Inflammatory macrophage (primary cell): Measurements from ENCODE around the gene ANGPTL5.
"Not testable (repeated sequence)": the region's sequence is repeated elsewhere in the genome, so short reads cannot be mapped to it uniquely, and the experiment has no call there.

Source experiments
- DNase-seq, 2 donors: peaks; one replicate each; pipeline ENCODE4 v3.0.0-alpha.2; 2020 to 2022
- total RNA-seq, 18 experiments: gene quantifications; one replicate each; lab custom pipeline; 2026; ENCODE audit warnings: mixed read lengths in 6 of 18, inconsistent platforms in 2 of 18; lab: John Stamatoyannopoulos, UW

Gene ANGPTL5
- total RNA-seq: 0 to 0.07 (median 0) reads per million in 18 experiments

DNA sequence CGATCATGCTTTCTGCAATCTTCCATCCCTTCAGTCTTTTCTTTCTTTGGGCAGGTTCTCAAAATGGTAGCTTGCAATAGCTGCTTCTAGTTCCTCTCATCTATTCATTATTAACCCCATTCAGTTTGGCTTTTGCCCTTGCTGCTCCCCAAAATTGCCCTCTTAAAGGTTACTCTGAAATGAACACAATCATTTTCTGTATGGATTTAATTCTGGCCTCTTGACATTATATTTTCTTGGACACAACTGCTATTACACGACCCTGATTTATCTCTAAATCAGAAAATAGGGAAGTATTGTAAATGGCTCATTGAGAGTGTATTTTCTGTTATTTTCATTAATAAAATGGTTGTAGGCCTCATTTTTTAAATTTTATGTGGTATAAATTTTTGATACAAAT is at the start of gene ANGPTL5:
Gene ANGPTL5, minus strand, starts transcription at position 101 of the 400 bp plus-strand sequence. CDS start 8,613 bp downstream, outside the sequence.
- no peak for DNase-seq

DNA sequence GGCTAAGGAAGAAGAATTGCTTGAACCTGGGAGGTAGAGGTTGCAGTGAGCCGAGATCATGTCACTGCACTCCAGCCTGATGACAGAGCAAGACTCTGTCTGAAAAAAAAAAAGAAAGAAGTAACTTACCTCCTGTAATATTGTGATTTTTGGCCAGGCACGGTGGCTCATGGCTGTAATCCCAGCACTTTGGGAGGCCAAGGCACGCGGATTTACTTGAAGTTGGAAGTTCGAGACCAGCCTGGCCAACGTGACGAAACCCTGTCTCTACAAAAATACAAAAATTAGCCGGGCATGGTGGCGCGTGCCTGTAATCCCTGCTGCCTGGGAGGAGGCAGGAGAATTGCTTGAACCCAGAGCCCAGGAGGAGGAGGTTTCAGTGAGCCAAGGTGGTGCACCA is 47.9 kb upstream of the ANGPTL5 start:
- not testable (repeated sequence) for DNase-seq

DNA sequence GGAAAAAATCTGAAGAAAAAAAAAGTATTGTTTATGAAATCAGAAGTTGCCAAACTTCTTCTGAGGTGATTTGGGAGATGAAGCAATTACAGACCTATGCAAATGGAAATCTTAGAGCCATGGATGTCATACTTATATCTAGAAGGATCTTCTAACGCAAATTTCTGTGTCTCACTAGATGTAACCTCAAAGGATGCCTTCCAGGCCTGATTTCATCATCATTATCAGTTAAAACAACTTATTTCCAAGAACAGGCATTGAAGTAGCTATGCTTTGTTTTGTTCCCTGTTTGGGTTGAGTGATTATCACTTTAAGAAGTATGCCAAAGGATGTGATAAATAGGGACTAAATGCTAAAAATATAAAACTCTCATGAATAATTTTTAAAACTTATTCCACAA is 43.9 kb upstream of the ANGPTL5 start:
- no peak for DNase-seq

DNA sequence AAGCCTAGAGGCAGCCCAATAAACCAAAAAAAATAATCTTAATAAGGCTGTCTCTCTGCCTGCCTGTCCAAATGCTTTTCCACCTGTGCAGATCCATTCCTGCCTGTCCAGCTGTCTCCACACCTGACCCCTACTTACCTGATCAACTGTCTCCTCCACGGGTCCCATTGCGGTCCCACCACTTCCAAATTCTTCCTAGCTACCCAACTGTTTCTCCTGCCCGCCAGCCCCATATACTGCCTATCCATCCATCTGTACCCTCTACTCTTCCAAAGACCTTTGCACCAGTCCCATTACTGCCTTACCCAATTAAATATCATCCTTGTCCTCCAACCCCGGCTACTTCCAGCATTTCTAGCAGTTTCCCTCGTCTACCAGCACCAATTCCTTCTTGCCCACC is 39.4 kb upstream of the ANGPTL5 start:
- no peak for DNase-seq

DNA sequence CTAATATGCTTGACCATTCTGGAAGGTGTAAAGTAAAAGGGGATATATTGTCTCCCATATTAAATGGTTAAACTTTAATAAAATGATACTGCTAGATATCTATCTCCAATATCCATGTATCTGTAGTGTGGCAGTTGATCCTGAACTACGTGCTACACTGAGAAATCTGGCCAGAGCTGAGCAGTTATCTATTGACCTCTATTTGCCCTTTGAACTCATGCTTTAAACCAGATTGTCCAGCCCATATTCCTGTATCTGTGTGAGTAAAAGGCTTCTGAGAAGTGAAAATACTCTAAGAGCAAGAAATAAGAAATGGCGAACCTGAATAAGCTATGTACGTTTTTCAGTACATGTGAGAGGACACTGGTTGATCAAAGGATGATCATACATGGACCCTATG is 39.0 kb upstream of the ANGPTL5 start:
- no peak for DNase-seq

DNA sequence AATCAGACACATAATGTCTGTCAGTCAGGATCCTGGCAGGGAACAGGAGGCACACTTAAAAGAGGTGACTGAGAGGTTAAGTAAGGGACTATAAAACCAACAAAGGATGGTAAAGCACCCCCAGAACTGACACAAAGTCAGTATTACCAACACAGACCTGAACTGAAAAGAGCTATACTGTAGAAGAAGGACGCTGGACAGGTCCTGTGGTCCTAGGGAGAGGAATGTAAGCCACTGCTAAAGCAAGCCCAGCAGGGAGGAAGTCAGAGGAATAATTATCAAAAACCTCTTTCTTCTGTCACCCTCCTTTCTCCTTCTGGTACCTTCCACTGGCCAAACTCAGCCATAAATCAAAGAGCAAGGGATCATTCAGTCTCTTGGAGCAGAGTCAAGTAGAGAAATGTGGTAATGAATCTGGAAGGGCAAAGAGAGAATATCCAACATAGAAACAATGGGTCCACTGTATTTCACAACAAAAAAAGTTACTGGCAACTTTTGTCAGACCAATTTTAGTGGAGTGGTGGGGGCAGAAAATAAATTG is 33.4 kb upstream of the ANGPTL5 start:
- DNase-seq: no peak

DNA sequence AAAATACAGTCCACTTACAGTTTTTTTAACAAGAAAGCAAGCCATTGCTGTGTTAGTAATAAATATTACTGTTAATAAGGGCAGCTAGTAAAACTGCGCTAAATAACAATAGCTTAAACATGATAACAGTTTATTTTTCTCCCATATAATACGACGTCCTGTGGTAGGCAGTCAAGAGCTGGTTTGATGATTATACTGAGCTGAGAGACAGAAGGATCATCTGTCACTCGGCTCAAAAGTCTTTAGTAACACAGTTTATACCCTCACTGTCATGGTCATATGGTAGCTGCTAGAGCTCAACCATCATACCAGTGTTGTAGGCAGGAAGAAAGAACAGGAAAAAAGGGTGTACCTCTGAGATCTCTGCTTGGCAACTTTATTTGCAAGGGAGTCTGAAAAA is 29.1 kb upstream of the ANGPTL5 start:
- no peak for DNase-seq

DNA sequence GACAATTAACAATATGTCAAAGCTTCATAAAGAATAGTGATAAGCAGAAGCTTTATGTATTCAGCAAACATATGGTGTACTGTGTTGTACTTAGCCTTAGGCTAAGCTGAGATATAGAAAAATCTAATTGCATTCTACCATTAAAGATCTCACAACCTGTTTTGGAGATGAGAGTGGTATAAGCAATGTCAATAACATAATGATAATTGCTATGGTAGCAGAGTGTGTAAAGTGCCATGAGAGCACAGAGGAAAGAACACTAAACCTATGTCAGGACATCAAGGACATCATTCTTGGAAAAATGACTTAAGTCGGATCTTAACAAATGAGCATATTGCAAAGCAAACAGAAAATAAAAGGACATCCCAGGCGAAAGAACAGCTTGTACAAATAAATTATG is 28.6 kb upstream of the ANGPTL5 start:
- DNase-seq: no peak

DNA sequence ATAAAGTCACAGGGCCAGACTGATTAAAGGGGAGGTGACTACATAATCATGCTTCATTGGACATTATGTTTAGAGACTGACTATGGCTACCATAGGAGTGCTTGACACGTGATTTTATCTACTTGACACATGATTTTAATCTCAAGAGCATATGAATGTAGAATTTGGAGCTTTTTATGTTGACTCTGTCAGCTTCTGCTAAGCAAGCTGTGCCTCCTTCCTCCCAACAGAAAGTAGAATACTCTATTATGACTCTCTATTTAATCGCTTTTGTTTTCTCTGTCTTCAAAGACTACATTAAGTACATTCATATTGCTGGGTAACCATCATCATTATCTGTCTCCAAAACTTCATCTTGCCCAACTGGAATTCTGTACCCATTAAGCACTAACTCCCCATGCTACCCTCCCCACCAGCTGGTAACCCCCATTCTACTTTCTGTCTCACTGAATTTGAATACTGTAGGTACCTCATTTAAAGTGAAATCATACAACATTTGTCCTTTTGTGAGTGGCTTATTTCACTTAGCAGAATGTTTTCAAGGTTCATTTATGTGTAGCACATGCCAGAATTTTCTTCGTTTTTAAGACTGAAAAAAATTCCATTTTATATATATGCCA is 24.7 kb upstream of the ANGPTL5 start:
- no peak for DNase-seq

DNA sequence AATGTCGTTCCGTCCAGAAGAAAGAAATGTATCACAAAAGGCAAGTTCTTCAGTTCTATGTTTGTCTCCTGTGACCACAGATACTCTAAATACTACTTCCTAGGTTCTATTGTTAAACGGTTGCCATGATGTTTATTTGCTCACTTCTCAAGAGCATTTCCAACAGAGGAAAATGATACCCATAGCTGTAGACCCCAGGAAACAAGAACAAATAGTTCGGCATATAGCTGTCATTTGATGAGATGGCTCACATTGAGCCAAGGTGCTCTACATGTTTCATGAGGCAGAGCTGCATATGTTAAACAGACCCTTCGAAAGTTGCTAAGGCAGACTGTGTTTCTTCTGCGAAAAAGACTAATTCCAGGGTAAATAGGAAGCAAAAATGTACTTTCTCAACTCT is 15.4 kb upstream of the ANGPTL5 start:
- no peak for DNase-seq

DNA sequence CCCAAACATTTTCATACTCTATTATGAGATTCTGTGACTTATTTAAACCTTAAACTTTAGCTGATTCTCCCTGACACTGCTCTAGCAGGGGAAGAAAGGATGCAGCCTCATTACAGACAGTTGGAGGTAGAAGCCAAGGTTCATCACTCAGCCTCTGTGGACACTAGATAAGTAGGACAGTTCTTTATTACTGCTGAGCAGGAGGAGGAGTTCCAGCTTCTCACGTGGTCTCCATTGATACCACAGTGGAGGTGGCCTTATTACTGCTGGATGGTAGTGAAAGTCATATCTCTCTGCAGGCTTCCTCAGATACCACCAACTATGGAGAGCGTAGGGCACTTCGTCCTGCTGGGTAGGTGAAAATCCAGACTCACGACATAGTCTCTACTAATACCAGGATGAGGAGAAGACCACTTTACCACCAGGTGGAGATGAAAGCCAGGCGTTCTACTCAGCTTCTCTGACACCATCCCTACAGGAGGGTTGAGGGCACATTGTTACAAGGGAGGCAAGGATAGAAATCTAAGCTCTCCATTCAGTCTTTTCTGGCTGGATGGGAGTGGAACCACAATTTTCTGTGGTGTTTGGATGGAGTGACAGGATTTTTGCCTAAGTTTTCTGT is 13.1 kb upstream of the ANGPTL5 start:
- DNase-seq: no peak

DNA sequence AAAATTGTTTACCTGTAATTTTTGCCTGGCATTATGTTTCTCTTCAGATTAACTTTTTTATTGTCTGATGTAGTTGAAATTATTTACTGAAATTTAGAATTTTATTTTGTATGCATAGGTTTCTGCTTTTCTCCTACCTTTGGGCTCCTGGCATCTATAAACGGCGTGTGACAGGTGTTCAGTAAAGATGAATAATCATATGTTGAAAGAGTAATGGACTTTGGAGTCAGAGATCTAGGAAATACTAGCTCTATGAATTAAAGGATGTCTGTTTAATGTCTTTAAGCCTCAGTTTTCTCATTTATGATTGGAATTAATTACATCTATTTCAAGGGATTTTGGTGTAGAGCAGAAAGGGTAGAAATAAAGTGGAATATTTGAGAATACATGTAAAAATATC is 7.2 kb upstream of the ANGPTL5 start:
- no peak for DNase-seq

DNA sequence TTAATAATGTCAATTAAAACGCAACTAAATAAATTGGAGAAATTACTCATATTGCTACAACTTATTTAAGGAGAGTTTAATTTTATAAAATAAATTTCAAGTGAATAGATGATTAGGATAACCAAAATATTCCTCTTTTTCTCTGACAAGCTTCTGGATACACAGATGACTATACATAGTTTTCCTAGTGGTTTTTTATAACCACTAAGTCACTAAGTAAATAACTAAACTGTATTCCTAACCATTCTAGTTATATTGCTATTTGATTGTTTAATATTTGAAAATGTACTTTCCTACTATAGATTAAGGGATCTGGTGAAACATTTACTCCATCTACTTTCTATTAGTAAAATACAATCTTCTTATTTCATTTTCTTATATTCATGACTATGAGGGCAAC is 4.7 kb upstream of the ANGPTL5 start:
- DNase-seq: no peak

DNA sequence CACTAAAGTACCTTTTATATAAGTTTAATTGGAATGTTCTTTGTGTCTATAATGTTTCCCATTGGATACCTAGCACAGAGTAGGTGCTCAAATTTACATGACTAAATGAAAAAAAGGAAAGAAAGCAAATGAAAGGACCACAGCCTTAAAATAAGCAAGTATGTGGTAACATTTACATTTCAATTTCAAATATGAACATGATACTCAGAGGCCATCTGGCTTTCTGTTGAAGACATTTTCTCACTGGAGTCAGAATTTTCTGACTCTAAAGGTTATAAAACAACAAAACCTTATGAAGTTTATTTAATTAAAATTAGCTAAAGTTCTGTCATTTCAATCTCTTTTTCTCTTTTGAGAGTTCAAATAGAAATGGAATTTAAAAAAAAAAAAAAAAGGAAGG is 904 bp upstream of the ANGPTL5 start:
- DNase-seq: no peak

DNA sequence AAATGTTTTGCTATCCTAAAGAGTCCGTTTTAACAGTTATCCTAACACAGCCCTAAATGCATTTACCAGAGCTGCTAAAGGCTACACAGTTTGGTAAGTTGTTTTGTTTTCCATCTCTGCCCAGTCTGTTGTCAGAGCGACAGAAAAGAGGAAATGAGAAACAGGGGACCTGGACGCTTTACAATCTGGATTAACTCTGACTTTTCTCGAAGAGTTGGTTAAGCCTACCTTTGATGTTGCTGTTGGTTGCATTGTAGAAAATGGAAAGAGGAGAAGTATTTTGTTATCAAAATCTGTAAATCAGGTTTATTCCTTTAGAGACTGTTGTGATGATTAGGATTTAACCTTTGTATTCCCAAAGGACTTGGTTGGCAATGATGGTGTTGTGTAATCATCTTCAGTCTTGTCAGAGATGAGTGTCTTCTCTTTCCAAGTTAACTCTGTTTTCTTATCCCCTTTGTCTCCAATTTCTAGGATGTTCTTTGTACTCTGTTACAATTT is 481 bp downstream of the ANGPTL5 start:
- DNase-seq: peak; percentile 15 to 56

DNA sequence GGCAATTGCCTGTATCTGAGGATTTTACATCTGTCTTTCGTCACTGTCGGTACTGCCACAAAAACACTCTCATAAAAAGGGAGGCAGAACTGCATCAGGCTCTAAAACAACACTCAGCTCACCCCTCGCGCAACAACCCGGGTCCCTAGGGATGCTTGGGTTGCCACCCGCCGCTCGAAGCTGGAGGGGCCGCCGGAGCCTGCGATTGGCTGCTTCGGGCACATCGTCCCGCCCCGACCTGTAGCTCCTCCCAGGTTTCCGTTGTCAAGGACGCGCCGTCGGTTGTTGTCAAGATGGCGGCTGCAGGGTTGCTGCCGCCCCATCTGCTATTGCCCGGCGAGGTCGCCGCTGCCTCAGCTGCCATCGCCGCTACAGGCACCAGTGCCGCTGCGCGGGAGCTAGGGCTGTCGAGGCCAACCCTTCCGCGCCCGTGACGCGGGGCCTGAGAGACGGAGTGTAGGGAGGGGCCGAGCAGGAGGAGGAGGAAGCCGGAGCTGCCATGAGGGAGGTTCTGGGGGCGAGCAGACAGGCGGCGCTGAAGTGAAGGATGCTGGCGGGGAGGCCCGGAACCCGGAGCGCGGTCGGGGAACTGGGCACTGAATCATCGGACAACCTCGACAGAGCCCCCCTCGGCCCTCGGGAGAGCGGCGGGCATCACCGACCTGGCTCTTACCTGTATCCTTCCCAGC is 1.4 kb downstream of the ANGPTL5 start, which contains the start of gene CEP126:
Gene CEP126, plus strand, starts transcription at position 273 of the 689 bp plus-strand sequence. Its CDS starts 275 bp downstream, at position 548.
- peak; percentile 81 to 84 for DNase-seq

DNA sequence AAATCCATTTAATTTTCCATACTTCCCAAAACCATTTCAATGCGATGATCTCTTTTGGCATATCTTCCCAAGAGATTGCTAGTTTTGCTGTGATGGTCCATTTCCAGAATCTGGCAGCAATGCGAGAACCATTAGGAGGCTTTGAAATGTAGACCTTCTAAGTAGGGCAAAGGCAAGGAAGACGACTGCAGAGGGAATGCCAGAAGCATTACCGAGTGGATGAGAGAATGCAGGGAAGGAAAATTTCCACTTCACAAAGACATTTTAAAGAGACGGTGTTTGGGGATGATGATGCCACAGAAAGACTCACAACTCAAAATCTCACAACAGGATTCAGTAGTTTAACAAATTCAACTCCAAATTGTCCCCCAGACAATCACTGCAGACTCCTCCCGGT is 2.0 kb downstream of the ANGPTL5 start:
- DNase-seq: no peak

DNA sequence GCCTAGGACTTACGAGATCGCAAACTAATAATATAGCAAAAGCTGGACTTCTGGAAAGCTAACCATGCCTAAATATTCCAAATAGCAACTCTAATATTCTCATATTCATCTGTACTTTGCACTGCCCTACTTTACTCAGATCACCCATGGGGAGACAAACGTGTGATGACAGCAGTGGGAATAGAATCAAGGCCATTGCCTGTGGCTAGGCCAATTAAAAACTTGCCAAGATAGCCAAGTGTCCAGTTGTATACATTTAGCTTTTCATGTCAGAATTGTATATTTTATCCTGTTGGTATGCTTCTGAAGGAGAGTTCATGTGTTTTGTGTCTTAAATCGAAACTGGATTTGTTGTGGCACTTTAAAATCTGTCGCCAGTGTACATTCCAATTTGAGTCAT is 2.7 kb downstream of the ANGPTL5 start:
- DNase-seq: no peak

DNA sequence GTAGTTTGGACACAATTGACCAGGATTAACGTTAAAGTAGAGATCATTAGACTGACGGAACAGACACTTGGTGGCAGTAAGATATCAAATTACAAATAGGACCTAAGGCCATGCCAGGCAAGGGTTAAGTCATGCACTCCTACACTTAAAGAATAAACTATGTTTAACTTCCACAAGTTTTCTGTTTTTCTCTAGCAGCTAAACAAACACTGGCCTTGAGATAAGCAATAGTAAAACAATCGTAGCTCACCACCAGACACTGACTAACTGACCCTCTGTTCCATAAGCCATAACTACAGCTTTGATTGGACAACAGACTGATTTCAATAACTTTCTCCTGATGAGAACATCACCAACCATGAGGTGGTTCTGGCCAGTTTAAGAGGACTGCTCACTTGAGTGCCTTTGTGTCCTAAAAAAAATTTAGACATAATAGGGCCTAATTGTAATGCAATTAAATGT is 3.5 kb downstream of the ANGPTL5 start:
- no peak for DNase-seq

DNA sequence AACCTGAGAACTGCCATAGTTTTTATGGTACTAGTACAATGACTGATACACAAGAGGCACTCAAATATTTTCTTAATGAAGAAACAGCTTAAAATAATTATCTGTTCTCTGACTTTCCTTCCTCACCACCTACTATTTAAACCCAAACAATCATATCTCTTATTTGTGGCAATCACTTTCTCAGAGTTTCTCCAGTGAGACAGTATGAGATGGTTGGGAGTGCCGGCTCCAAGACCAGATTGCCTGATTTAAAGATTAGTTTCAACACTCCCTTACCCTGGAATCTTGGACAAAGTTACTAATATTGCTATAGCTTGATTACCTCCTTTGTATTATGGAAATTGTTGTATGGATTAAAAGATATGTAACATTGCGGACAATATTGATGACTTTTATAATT is 7.2 kb downstream of the ANGPTL5 start:
- DNase-seq: no peak

DNA sequence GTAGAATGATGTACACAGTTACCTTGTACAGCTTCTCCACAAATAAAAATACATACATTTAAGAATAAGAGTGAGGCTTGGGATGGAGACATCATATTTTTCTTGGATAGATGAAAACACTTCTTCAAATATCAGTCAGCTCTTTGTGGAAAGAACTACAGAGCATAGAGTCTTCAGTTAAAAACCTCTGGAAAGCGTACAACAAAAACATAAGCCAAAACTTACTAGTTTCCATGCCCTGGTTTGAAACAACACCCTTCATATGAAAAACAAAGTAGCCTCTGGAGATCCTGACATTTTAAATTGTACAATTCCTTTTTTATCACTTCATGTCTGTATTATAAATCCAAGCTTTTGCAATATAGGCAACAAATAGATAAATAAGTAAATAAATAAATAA is 8.5 kb downstream of the ANGPTL5 start:
- DNase-seq: no peak

DNA sequence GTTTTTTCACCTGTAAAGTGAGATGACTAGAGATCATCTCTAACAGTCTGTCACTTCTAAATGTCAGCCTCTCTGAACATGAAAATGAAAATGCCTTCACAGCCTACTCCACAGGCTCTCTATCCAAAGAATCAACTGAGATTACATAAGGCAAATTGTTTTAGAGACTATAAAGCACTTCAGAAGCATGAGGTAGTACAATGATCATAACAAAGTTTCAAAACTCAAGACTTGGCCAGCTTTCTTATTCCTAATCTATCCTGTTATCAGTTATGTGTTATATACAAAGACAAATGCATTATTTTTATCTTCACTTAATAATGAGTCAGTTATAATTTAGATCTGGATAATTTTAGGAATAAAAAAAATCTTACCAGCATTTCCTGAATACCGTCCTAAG is 21.8 kb downstream of the ANGPTL5 start:
- no peak for DNase-seq

DNA sequence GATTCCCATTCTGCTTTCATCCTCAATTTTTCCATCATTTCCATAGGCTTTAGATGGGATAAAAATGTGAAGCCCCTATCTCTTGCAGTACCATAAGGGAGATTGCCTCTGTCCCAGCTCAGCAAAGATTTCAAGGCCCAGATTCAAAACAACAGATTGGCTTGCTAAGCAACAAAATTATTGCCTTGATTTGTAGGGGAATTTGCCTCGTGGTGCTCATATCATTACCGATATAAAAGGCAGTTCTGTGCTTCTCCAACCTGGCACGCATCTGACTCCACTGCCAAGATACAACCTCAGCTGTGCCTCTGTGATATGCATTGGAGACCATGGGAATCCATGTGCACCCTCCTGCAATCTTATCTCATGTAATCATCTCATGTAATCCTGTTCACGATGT is 26.6 kb downstream of the ANGPTL5 start:
- DNase-seq: no peak
